Cortex of kidney (tissue), 1 donor: Measurements from ENCODE around the gene EFNA2.
"Not testable (repeated sequence)": the region's sequence is repeated elsewhere in the genome, so short reads cannot be mapped to it uniquely, and the experiment has no call there.

Source experiments
- DNase-seq: peaks from one replicate; lab custom pipeline; 2025; lab: John Stamatoyannopoulos, UW

EFNA2 gene

GRCh38 chr19:1318678-1319471, 33.2 kb downstream of the EFNA2 start:
- no peak for DNase-seq

- not testable (repeated sequence) for DNase-seq
Measured at GRCh38 chr19:1320282-1320650, 34.6 kb downstream of the EFNA2 start.

GRCh38 chr19:1321539-1321938, 35.9 kb downstream of the EFNA2 start:
- no peak for DNase-seq

GRCh38 chr19:1322198-1322981, 36.7 kb downstream of the EFNA2 start:
- no peak for DNase-seq

- DNase-seq: no peak
Measured at GRCh38 chr19:1324249-1324805, 38.7 kb downstream of the EFNA2 start.

- DNase-seq: no peak
Measured at GRCh38 chr19:1324806-1325567, 39.3 kb downstream of the EFNA2 start.

DNA sequence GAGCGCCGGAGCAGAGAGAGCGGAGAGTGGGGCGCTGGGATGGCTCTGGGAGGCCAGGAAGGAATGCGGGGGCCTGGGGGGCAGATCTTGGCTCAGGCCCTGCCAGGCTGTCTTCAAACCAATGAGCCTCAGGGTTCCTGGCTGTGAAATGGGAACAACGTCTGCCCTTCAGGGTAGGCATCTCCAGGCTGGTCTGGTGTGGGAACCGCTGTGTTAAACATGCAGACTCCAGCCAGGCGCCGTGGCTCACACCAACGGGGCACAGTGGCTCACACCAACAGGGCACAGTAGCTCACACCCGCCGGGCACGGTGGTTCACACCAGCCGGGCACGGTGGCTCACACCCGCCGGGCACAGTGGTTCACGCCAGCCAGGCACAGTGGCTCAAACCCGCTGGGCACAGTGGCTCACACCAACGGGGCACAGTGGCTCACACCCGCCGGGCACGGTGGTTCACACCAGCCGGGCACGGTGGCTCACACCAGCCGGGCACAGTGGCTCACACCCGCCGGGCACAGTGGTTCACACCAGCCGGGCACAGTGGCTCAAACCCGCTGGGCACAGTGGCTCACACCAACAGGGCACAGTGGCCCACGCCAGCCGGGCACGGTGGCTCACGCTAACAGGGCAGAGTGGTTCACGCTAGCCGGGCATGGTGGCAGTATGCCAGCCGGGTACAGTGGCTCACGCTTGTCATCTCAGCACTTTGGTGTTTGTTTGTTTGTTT, 40.1 kb downstream of the EFNA2 start:
- DNase-seq: no peak

DNA sequence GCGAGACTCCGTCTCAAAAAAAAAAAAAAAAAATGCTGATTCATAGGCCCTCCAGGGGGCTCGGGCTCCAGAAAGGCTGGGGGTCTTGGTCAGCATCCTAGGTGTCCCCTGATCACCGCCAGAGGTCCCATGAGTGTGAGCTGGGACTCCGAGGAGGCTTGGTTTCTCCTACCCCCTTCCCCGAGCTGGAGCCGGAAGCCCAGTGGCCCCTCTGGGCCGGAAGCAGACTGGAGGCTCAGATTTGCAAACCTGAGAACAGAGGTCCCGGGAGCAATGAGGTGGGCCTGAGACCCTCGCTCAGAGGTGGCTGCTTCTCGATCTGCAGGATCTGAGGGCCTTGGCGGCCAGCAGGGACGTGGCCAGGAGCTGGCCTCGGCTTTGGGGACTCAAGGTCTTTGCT, 41.5 kb downstream of the EFNA2 start:
- no peak for DNase-seq

- DNase-seq: not testable (repeated sequence)
Measured at GRCh38 chr19:1332208-1332607, 46.5 kb downstream of the EFNA2 start.

DNA sequence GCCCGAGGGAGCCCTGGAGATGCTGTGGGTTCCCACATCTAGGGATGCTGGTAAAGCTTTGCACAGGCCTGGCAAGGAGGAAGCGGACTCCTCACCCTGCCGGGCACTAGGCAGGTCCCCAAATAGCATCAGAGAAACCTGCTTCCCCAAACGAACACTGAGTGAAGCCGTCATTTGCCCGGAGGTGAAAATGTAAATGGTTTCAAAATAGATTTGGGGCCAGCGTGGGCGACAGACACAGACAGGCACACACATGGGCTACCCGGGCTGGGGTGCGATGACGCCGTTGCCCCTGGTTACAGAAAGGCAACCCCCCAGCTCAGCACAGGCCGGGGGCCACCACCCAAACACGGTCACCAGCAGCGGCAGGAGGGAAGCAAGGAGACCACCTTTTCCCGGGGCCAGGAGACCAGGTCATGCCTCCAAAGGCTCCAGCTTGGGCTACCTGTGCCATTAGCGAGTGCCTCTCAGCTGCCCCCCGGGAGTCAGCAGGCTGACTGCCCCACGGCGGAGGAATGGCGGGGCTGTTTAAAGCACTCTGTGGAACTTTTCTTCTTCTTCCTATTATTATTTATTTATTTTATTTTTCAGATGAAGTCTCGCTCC, 50.5 kb downstream of the EFNA2 start:
- DNase-seq: no peak

GRCh38 chr19:1340681-1341469, 55.2 kb downstream of the EFNA2 start:
- DNase-seq: no peak

DNA sequence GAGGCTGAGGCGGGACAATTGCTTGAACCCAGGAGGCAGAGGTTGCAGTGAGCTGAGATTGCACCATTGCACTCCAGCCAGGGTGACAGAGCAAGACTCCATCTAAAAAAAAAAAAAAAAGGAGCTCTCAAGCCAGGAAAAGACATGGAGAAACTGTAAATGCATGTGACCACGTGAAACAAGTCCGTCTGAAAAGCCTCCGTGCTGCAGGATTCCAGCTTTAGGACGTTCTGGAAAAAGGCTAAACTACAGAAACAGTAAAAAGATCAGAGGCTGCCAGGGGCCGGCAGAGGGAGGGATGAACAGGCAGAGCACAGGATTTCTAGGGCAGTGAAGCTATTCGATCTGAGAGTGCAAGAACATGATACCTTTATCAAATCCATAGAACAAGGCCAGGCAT, 57.4 kb downstream of the EFNA2 start:
- no peak for DNase-seq

DNA sequence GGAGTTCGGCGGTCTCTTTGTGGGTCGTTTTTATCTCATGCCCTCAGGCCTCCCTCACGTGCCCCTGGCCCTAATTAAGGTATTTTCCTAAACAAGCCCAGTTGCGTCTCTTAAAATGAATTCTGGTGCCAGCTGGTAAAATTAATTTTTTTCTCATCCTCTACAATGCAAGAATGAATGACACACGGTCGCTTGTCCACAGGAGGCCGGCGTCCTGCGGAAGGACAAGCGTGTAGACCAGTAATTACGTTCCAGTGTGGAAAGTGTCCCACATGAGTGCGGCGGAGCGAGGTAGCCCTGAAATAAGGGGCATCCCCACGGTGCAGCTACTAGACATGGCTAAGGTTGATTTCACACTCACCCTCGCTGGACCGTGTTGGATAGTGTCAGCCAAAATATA, 63.5 kb downstream of the EFNA2 start:
- no peak for DNase-seq

- DNase-seq: no peak
Measured at GRCh38 chr19:1350867-1351266, 65.2 kb downstream of the EFNA2 start.
